GM03348 (cell line): ENCODE data around the gene SPINK4.

Experiments used
- DNase-seq: peaks from one replicate; pipeline ENCODE4 v3.0.0; 2012; ENCODE audit warnings: low spot score

The SPINK4 gene

DNA sequence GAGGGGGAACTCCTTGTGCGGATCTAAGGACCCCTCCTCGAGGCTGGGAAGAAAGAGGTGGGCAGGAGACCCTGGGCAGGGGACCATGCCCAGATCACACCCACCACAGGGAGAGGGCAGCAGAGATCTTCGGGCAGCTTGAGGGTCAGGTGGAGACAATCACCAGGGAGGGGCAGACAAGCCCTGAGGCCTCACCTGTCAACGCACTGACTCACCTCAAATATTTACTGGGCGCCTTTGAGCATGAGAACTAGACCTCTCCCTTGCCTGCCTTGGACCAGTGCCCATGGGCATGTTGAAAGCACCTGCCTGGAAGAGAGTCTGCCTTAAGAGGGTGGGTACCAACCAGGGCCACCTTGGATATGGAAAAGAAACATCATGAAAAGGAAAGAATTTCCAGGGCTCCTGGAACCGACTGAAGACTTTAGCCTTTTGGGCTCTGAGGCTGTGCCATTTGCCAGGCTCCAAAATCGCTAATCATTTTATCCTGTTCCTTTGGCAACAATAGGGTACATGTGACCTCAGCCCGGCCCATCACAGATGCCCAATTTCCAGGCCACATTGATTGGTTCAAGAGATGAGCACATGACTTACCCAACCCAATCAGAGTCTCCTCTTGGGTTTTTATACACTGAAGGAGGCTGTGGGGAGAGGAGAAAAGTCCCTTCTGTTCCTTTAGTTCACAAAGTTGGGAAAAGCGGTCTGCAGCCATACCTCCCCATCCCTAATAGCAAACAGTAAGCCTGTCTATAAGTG is 10.4 kb upstream of the SPINK4 start:
- no peak for DNase-seq

DNA sequence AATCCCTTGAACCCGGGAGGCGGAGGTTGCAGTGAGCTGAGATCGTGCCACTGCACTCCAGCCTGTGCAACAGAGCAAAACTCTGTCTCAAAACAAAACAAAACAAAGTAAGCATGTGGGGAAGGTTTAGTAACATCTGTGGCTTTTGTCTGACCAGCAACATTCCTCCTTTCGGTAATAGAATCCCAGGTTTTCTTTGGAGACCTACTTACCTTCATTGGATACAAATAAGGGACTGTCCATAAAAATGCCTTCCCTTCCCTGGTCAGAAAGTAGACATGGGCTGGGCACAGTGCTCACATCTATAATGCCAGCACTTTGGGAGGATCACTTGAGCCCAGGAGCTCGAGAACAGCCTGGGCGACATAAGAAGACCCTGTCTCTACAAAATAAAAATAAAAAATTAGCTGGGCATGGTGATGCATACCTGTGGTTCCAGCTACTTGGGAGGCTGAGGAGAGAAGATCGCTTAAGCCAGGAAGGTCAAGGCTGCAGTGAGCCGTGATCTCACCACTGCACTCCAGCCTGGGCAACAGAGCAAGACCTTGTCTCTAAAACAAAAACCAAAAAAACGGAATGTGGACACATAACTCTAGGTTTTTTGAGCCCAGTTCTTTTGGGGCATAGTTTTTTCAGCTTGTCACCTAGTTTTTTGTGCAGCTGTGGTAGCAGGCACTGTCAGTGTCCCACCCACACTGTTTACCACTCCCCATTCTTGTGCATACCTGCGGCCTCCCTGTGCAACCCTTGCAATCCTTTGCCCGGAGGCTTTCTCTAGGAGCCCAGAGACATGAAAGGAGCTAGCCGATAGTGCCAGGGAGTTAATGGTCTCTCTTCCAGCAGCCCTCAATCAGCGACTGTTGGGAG is 9.0 kb upstream of the SPINK4 start:
- DNase-seq = no peak

DNA sequence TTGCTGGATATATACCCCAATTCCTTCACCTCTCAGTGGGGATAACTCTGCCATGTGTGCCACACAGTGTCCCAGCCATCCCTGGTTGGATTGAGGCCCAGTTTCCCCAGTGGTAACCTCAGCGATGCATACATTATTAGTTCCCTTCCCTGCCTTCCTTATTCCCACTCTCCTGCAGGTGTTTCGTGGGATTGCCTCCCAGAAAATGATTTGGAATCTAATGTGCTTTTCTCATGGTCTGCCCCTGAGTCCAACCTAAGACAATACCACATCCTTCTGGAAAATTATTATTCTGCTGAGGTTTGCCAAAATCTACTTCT is 8.4 kb upstream of the SPINK4 start:
- no peak for DNase-seq

DNA sequence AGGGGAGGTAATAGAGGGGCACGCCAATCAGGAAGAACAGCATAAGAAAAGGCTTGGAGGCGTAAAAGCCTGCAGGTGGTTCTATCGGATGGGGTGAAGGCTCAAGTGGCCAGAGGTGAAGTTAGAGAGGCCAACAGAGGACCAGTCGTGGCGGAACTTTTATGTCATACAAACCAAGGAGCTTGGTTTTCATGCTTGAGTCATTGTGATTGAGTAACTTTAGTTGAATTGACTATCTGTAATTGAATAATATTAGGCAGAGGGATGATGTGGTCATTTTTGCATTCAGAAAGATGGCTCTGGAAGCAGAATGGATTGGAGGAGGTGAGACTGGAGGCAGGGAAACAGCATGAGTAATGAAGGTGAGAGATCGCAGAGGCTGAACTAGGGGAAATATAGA is 7.2 kb upstream of the SPINK4 start:
- DNase-seq = no peak

DNA sequence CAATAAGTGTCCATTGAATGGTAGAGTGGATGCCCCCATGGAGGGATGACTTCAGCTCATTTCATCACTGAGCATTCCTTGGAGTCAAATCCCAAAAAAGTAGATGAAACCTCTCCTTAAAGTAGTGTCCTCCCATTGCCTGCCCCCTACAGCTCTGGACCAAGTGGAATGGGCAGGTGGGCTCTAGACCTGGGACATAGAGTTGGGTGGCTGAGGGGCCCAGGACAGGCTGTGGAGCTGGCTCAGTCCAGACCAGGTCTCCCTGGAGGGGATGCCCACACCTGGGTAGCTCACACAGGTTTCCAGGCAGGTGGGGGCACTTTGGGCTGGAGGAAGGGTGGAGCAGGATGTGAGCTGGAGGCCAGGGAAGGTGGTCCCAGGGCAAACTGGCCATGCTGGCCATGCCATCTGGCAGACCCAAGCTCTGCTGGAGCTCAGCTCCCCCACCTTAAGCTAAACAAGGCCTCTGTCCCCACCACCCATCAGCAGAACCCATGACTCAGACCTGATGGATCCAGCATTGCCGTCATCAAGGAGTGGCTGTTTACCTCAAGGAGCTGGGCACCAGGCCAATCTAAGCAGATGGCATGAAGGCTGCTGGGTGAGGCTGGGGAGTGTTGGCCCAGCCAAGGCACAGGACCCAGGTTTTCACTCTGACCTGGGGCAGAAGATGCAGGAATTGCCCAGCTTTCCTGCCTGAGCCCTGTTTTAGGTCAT is 6.2 kb upstream of the SPINK4 start:
- DNase-seq = peak; percentile 45

DNA sequence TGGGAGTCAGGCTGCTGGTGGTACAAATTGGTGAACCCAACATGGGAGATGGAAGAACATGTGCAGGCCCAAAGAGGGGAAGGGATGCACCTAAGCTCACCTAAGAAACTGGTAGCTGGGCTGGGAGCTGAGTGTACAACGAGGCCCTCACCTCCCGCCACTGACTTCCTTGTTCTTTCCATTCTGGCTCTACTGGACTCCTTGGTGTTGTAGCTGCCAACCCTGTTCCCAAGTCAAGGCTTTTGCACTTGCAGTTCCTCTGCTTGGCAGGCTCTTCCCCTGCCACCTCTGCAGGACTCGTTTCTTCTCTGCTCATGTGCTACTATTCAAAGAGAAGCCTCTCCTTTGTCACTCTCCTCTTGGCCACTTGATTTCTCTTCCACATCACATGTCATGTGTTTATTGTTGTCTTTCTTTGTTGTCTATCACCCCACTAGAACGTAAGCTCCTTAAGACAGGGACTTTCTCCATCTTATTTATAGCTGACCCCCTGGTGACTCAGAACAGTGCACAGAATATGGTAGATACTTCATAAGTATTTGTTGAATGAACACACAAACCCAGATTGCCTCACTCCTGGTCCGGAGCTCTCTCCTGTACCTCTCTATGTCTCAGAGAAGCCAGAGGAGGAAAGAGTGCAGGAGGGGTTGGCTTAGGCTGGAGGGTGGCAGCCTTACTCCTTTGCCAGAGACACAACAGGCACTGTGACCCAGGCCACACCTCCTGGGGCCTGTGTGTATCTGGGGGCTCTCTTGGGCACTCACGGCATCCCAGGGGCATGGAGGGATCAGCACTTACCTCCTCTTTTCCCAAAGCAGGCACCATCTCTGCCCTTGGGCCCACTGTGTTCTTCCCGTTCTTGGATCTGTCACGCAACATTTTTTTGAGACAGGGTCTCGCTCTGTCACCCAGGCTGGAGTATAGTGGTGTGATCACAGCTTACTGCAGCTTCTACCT is 5.2 kb upstream of the SPINK4 start:
- no peak for DNase-seq

DNA sequence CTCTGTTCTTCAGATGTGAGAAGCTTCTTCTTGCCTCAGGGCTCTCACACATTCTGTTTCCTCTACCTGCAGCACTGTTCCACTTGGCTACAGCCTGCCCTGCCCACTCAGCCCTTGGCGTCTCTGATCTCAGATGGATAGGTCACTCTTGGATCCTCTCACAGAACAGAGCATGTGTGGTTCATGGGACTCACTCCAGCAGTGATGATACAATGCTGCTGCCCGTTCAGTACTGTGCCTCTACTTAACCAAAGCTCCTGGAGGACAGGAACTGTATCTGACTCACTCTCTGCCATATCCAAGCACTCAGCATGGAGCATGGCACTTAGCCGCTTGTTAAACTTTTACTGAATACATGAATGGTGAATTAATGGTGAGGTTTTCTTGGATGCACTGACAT is 3.4 kb upstream of the SPINK4 start:
- DNase-seq = no peak

DNA sequence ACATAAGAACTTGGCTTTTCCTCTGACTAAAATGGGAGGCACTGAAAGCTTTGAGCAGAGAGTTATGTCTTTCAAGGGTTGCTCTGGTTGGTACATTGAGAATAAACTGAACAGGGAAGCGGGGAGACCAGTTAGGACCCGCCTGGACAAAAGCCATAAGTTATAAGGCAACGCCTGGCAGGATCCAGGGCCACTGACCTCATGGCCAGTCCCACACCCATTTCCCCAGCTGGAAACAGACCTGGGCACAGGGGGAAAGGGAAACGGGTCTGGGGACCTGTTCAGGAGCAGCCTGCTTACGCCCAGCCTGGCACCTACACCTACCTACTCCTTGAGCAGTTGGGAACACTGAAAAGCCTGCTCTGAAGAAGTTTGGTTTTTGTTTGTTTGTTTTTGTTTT is 1.3 kb downstream of the SPINK4 start:
- DNase-seq = no peak

DNA sequence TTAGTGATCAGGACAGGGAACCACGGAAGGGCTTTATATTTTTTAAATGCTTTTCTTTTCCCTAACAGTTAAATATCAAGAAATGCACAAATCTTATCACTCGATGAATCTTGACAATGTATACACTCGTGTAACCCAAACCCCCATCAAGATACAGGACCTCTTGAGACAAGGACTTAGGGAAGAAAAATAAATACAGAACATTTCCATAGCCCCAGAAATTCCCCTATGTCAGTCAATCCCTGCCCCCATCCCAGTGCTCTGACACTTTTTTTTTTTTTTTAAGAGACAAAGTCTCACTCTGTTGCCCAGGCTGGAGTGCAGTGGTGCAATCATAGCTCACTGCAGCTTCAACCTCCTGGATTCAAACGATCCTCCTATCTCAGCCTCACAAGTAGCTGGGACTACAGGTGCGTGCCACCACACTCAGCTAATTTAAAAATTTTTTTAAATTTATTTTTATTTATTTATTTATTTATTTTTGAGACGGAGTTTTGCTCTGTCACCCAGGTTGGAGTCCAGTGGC is 2.7 kb downstream of the SPINK4 start:
- no peak for DNase-seq

DNA sequence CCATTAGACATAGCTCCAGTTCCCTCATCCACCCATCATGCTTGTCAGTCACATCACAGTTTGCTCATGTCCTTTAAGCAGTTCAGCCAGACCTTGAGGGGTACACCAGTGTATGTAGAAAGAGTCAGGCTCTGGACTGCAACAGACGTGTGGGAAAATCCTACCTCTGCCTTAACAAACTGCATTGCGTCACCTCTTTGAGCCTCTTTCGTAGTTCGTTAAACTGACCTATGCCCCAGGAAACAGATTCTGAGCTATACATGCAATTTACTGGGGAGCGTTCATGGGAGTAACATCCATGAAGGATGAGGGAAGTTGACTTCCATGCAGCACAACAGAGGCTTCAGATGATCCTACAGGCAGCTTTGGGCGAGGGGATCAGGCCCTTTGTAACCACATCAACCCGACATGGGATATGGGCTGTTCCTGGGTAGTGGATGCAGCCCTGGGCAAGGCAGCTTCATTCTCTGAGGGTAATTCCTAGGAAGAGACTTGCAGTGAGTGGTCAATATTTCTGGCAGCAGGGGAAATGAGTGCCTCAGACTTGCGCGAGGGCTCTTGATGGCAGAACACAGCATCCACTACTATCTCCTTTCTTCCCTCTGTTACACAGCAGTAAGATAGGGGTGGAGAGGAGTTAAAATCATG is 4.3 kb downstream of the SPINK4 start:
- DNase-seq = no peak

DNA sequence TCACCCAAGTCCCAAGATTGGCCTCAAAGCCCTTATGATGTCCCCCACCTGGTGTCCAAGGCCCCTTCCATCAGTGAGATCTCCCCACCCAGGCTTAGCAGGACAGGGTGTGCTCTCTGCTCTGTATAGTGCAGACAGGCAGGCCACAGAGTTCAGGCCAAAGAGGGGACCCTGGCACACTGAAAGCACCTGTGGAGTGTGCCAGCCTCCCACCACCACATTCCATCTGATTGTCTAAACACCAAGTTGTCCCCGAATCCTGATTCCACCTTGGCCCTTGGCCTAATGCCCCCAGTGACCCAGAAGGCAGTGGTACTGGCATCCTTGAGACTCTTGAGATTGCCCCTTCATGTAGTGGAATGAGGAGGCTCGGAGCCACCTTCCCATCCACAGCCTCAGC is 5.4 kb downstream of the SPINK4 start:
- no peak for DNase-seq

DNA sequence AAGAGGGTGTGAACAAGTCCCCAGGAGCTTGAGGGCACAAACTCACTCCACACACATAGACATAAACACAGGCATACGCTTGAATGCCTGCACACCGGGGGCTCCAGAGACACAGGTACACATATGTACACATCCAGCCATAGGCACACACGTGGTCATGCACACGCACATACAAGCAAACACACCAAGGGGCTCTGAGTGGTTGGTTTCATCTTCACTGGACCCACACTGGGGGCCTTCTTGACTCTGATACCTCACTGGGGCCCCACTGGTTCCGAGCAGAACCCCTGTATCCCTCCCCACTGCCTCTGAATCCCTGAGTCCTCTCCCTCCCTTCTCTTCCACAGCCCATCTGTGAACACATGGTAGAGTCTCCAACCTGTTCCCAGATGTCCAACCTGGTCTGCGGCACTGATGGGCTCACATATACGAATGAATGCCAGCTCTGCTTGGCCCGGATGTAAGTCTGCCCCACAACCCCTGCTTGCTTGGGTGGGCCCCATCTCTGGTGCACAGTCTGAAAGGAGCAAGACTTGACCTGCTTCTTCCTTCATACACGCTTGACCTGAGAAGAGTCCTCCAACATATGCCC is 6.4 kb downstream of the SPINK4 start:
- no peak for DNase-seq

DNA sequence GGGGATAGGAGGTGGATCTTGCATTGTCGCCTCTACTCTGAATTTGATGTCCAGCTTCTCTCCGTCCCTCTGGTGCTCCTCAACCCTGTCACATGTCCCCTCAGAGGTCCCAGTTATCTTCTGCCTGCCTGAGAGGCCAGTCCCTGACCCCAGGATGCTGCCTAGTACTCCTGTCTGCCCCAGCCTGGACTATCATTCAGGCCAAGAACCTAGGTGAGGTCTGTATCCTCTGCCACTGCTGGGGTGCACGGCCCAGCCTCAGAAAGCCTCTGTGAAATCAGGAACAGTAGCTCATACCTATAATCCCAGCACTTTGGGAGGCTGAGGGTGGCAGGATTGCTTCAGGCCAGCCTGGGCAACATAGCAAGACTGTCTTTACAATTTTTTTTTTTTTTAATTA is 8.6 kb downstream of the SPINK4 start:
- DNase-seq = no peak

DNA sequence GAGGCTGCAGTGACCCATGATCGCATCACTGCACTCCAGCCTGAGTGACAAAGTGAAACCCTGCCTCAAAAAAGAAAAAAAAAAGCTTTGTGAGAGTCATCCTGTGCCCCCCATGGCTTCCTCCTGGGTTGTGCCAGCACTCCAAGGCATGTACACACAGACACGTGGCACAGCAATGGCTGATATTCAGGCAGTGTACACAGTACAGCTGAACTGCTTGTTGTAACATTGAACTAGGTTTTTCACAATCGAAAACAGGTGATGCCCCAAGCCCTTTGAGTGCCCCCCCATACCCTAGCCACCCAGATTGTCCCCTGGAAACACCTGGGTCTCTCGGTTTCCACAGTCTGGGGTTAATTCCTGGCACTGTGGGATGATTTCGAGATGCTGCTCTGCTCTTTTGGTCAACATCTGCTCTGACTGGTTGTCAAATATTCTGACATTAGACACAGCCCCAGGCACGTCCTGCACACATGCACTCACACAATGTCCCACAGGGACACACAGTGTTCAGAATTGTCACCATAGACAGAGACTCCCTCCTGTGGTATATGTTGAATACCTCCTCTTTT is 9.2 kb downstream of the SPINK4 start:
- DNase-seq = no peak

DNA sequence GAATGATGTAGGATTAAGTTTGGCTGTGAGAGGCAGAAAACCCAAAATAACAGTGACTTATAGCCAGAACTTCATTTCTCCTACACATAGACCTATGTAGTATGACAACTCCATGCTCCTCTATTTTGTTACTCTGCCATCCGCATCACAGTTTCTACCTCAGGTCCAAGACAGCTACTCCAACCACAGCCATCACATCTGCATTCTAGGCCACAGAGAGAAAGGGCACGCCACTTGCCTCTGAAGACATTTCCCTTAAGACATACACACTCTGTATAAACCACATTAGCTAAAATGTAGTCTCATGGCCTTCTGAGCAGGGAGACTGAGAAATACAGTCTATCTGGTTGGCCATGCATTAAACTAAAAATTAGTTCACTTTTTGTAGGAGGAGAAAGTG is 10.0 kb downstream of the SPINK4 start:
- no peak for DNase-seq

DNA sequence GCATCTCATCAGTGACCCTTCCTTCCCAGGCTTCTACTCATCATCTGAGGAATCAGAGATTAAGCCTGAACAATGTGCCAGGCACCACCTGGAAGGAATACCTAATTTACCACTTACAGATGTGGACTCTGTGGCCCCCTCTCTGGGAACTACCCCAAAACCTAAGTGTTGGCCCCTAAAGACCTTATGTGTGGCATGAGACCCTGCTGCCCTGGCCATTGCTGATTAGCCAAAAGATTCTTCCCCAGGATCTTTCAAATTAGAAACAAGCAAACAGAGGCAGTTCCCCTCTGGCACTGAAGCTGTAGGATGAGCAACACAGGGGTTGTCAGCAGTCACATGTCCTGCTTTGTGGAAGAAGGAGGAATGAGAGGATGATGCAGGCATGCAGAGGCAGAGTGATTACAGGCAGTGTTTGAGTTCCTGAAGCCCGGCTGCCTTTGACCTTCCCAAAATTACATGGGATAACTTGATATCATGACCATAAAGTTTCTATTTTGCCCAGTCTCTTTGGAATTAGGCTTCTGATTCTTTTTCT is 10.6 kb downstream of the SPINK4 start:
- peak; percentile 88 for DNase-seq

DNA sequence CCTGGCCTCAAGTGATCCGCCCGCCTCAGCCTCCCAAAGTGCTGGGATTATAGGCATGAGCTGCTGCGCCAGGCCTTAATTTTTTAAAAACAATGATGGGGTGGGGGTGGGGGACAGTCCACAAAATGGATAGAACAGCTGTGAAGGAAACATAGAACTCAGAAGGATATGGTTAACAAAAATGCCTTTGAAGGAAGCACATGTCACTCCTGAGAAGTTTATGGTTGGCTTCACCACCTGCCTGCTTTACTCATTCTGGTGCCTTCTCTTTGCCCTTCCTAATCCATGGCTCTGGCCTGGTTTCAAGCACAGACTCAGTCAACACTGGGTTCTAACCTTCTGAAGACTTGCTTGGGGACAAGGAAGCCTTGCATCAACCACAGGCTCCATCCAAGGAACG is 14.2 kb downstream of the SPINK4 start:
- no peak for DNase-seq

DNA sequence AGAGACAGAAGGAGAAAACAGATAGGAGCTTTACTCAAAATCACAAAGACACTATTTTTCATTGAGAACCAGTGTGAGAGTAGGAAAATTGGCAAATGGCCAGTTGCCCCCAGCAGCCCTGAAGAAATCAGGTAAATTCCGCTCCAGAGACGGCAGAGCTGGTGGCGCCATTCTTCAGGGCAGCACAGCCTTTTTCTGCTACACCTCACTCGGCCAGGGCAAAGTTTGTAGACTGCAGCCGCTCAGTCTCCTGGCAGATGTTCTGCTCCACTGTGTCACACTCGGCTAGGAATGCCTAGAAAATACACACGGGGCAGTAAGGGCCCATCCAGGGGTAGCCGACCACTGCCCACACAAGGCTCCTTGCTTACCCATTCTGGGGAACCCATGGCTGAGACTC is 15.0 kb downstream of the SPINK4 start:
- no peak for DNase-seq

DNA sequence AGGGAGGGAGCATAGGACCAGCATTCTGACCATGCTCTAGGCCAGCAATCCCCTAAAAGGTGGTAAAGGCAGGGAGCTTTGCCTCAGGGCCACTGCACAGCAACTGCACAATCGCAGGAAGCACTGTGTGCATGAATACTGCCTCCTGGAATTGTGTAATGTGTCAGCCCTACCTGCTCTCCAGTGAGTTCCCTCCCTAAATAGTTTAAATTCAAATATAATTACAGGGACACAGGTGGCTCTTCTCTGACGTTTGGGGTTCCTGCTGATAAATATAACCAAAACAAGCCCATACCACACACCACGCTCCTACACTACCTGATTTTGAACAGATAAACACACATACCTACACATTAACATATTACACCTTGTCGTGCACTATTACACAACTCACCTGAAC is 15.5 kb downstream of the SPINK4 start:
- DNase-seq = no peak

DNA sequence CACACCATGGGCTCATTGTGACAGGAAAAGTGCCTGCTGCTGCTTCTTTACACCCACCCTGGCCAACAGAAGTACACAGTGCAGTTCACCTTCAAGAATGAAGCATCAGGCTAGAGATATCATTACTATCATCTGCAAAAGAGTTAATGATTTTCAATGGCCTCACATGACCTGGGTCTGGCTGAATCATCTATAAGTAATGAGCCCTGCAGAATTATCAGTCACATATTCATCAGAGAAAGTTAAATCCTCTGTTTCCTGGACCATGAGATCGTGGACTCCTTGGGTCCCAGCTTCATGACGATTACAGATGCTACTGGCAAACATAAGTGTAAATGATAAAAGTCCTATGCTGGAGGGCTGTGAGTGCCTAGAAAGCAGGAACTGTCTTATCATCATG is 16.3 kb downstream of the SPINK4 start:
- no peak for DNase-seq
